GM19463 (cell line): ENCODE results near the gene SUV39H2.
"Not testable (repeated sequence)": the region's sequence is repeated elsewhere in the genome, so short reads cannot be mapped to it uniquely, and the experiment has no call there.

Source experiments
- ATAC-seq: cut with Tn5 transposase; IDR thresholded peaks from one replicate; pipeline ENCODE4 v1.9.1; 2021; ENCODE audit warnings: mild to moderate bottlenecking, moderate library complexity; ENCODE audit not compliant: unreplicated experiment

Gene SUV39H2, protein sequence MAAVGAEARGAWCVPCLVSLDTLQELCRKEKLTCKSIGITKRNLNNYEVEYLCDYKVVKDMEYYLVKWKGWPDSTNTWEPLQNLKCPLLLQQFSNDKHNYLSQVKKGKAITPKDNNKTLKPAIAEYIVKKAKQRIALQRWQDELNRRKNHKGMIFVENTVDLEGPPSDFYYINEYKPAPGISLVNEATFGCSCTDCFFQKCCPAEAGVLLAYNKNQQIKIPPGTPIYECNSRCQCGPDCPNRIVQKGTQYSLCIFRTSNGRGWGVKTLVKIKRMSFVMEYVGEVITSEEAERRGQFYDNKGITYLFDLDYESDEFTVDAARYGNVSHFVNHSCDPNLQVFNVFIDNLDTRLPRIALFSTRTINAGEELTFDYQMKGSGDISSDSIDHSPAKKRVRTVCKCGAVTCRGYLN

DNA sequence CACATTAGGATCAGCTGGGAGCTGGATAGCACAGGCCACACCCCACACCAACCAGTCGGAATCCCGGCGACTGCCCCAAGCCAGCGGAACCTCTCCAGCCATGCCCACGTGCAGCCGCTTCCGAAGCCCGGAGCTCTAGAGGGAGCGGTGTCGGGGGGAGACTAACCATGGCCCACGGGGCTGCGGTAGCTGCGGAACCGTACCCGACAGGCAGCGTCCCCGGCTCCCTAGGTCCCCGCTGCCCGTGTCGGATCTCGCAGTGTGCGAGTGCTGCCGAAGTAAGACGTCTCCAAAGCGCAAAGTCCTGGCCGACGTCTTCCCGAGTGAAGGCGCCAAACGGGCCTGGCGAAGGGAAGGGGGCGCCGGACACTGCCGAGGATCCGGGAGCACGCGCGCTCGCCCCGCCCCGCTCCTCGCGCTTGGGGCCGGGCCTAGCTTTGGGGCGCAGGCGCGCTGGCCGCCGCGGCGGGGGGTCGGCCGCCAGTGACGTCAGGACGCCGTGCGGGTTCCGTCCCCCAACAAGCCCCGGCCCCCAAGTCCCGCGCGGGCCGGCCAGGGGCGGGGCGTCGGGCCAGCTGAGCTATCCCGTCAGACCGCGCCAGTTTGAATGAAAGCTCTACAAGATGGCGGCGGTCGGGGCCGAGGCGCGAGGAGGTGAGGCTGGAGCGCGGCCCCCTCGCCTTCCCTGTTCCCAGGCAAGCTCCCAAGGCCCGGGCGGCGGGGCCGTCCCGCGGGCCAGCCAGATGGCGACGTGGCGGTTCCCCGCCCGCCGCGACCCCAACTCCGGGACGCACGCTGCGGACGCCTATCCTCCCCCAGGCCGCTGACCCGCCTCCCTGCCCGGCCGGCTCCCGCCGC is at the start of gene SUV39H2:
Gene SUV39H2 (plus strand): TSS at position 601 of the 858 bp plus-strand sequence. CDS start 23 bp downstream, at position 624.
- peak; percentile 89 for ATAC-seq

- no peak for ATAC-seq
These were observed 45.6 kb upstream of the SUV39H2 start for GRCh38 chr10:14833106-14833505.

GRCh38 chr10:14836208-14836607 is 42.5 kb upstream of the SUV39H2 start:
- ATAC-seq: no peak

DNA sequence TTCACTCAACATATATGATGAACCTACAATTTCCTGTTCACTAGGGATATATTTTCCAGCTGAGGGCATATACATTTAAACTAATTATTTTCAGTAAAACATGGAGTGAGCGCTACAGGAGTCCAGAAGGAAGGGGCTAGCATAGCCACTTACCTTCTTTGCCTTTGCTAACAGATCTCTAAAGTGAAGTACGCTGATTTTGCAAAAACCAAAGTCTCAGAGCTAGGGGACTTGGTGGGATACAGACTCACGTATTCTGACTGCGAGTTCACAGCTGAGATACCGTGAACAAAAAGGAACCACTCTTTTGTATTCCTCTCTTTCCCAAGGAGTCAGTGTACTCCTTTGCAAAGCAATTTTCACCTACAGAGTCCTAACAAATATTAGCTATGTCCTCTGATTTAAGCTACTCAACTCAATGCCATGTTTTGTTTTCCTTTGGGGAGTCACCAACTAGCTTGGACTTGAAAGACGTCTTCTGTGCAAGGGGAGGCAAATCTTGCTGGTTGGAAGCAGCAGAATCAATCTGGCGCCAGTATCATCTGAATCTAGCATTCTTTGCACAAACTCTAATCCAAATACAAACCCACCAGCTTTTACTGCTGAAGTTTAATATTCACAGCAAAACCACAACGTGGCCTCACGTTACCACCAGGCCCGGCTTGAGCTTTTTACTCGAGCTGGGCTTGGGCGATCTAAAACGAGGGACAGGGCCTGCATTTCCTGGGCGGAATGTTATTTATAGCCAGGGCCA is 41.5 kb upstream of the SUV39H2 start:
- no peak for ATAC-seq

DNA sequence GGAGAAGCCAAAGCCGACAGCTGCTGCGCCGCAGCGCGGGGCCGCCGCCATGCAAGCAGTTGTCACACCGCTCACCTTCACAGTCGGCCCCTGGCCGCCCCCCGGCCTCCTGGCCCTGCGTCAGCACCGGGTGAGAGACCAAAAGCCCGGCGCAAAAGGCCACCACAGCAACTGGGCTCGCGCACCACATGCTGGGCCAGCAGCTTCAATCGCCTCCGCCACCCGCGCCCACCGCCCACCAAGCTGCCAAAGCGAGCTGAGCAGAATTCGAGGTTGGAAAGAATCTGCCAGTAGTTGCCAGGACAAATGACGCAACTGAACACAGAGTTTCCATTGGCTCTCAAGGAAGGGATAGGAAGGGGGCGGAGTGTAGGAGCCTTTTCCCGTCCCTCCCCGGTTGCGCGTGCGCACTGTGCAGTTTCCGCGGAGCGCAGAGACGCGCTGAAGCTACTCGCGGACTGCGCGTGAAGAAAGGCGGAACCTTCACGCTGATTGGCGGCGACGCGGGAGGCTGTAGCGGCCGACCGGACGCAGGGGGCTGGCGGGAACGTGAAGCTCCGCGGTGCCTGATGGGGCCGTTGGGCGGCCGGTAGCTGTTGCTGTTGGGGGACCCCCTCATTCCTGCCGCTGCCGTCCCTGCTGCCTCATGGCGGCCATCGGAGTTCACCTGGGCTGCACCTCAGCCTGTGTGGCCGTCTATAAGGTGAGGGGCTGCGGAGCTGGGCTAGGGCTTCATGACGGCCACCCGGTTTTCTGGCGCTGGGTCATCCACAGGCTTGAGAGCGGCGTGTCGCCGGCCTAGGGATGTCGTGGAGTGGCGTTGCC is 40.7 kb upstream of the SUV39H2 start, which contains the start of the genes CDNF, HSPA14 and MSANTD7:
Gene CDNF (minus strand): TSS at position 281 of the 825 bp plus-strand sequence. CDS start 91 bp downstream, at position 190.
Gene HSPA14 (plus strand): TSS at position 550 of the 825 bp plus-strand sequence. CDS start 97 bp downstream, at position 647.
Gene MSANTD7 (plus strand): TSS at position 550 of the 825 bp plus-strand sequence. CDS start 3,979 bp downstream, outside the sequence.
- ATAC-seq: peak; percentile 93

DNA sequence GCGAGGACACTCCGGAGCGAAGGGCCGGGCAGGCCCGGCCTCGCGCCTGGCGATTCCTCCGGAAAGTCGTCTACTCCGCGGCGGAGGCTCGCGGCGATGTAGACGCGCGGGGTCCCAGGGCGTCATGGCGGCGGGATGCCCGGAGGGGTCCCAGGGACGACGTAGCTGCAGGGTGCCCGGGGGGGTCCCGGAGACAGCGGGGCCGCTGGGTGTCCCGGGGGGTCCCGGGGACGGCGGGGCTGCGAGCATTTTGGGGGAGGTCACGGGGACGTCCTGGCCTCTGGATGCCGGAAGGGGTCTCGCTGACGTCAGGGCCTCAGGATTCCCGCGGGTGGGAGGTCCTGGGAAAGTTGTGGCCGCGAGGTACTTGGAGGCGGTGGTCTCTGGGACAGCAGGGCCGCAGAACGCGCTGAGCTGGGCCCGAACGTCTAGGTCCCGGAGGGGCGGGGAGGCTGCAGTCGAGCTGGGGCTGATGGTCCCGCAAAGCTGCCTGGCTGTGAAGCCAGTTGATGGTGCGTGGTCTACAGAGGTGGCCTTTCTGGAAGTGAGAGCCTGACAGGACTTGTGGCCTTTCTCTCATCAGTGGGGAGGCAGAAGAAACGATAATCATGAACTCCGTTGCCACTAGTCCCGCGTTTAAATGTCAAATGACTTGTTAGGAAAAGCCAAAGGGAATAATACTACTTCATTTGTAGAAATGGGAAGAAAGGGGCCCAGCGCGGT is 39.9 kb upstream of the SUV39H2 start:
- ATAC-seq: no peak

DNA sequence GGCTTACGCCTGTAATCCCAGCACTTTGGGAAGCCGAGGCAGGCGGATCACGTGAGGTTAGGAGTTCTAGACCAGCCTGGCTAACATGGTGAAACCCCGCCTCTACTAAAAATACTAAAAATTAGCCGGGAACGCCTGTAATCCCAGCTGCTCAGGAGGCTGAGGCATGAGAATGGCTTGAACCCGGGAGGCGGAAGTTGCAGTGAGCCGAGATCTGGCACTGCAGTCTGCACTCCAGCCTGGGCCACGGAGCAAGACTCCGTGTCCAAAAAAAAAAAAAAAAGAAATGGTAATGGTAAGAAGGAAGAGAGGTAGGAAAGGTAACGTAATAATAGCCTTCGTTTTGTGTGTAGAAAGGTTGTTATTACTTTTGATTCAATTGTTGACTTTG is 39.4 kb upstream of the SUV39H2 start:
- no peak for ATAC-seq

GRCh38 chr10:14840178-14840577 is 38.5 kb upstream of the SUV39H2 start:
- no peak for ATAC-seq

DNA sequence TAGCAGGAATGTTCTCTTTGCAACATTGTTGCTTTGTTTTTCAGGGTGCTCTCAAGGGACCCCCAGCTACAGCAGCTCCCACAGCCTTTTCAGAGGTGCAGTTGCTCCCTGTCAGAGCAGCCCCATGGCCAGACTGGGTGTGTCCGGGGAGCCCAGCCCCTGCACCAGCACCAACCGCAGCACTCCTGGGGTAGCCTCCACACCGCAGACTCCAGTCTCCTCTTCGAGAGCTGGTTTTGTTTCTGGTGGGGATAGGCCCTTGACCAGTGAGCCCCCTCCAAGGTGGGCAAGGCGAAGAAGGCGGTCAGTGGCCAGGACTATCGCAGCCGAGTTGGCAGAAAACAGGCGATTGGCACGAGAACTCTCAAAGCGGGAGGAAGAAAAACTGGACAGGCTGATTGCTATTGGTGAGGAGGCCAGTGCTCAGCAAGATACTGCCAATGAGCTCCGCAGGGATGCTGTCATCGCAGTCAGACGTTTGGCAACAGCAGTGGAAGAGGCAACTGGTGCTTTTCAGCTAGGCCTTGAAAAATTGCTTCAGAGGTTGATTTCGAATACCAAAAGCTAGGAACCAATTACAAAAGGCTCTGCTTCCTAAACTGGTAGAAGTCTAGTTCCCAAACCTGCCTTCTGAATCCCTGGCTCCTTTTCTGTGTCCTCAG is 35.2 kb upstream of the SUV39H2 start:
- no peak for ATAC-seq

DNA sequence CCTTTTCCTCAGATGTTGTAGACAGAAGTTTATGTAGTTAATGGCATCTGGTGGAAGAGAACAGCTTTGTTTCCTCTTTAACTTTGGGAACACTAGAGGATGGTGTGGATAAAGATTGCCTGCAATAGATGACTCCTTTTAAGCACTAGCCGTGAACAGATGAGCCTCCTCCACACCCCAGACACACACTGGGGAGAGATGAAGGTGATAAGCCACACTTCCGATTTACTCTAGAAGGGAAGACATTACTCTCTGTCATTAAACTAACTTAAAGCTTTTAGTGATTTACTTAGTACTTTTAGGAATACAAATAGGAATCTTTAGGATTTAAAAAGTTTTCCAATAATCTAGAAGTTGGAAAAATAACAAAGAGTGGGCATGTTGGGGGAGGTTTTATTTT is 33.7 kb upstream of the SUV39H2 start:
- no peak for ATAC-seq

- no peak for ATAC-seq
These were observed 26.4 kb upstream of the SUV39H2 start for GRCh38 chr10:14852236-14852635.

DNA sequence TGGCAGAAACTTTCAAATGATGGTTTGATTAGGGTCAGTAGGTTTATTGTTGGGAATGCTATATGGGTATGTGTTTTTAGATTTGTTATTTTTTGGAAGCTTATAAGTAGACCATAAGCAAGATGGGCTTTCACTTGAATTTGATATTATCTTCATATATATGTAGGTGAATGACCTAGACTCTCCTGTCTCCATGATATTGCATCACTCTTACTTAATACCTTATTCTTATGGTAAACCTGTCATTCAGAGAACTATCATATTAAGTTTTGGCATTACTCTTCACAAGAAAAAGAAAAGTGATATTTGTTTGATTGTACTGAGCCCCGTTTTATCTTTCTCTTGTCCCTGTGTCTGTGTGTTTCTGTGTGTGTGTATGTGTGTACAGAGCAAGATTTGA is 23.2 kb upstream of the SUV39H2 start:
- no peak for ATAC-seq

DNA sequence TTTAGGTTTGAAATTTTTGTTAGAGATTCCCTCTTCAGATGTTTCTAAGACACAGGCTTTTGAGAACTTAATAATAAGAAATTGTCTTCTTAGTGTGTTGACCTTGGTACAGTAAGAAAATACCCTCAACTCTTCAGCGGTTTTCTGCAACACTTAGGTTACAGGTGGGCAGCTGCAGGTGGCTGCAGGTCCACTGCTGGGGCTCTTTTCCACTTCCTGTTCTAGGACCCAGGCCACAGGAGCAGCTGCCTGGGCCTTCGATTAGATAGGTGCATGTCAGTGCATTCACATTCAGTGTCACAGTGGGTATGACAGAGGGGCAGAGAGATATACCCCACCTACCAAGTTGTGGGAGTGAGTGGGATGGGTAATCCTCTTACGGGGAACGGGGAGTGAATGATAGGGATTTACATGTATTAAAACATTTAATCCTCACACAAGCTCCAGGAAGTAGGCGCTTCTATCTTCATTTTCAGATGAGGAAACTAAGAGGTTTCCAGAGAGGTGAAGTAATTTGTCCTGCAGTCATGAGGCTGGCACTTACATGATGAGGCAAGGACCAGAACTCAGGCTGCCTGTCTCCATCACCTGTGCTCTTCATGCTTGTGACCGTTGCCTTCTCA is 20.2 kb upstream of the SUV39H2 start:
- ATAC-seq: no peak

DNA sequence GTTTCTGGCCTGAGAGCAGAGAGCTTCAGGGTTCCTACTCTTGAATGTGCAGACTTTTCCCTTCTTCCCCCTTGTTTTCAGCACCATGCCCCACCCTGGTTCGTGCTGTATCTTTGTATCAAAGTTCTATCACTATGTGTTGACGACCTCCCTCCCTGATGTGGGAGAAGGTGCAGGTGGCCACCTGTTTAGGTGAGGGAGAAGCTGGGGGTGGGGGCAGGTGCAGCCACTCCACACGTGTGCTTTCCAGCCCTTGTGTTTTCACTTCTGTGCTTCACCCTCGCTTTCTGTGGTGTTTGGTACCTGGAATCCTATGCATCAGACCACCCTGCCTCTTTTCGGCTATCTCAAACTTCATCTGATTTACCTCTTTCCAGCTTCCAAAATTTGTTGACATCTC is 19.6 kb upstream of the SUV39H2 start:
- no peak for ATAC-seq

DNA sequence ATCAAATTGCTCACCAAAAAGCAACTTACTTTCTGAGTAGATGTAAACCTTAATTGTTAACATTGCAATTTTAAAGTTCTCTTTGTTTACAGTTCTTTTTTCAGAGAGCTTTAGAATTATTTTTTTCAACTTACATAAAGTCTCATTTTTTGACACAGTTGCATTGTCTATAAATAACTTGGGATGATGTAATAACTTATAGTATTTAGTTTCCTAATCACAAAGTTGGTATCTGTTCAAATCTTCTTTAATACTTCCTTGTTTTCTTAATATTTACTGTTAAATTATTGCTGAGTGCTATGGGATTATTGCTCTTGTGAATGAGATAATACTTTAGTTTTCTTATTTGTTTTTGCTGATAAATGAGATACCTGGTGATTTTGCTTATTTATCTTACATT is 18.9 kb upstream of the SUV39H2 start:
- ATAC-seq: no peak

- ATAC-seq: no peak
These were observed 17.9 kb upstream of the SUV39H2 start for GRCh38 chr10:14860791-14861190.

DNA sequence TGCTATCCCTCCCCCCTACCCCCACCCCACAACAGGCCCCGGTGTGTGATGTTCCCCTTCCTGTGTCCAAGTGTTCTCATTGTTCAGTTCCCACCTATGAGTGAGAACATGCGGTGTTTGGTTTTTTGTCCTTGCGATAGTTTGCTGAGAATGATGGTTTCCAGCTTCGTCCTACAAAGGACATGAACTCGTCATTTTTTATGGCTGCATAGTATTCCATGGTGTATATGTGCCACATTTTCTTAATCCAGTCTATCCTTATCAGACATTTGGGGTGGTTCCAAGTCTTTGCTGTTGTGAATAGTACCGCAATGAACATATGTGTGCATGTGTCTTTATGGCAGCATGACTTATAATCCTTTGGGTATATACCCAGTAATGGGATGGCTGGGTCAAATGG is 14.2 kb upstream of the SUV39H2 start:
- not testable (repeated sequence) for ATAC-seq

DNA sequence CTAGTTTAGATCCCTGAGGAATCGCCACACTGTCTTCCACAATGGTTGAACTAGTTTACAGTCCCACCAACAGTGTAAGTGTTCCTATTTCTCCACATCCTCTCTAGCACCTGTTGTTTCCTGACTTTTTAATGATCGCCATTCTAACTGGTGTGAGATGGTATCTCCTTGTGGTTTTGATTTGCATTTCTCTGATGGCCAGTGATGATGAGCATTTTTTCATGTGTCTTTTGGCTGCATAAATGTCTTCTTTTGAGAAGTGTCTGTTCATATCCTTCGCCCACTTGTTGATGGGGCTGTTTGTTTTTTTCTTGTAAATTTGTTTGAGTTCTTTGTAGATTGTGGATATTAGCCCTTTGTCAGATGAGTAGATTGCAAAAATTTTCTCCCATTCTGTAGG is 13.8 kb upstream of the SUV39H2 start:
- ATAC-seq: not testable (repeated sequence)
